GM18519 (cell line): ENCODE data around the gene SAMSN1.
"Not testable (repeated sequence)": the region's sequence is repeated elsewhere in the genome, so short reads cannot be mapped to it uniquely, and the experiment has no call there.

Experiments
- ATAC-seq: cut with Tn5 transposase; IDR thresholded peaks from one replicate; pipeline ENCODE4 v1.9.1; 2021; ENCODE audit warnings: mild to moderate bottlenecking, moderate library complexity; ENCODE audit not compliant: unreplicated experiment, low FRiP score

SAMSN1 gene

GRCh38 chr21:14533499-14534428, 12.4 kb downstream of the SAMSN1 start:
- ATAC-seq, result peak; percentile 83

- ATAC-seq, result no peak
Observed at GRCh38 chr21:14531757-14532316, 14.3 kb downstream of the SAMSN1 start.

- ATAC-seq, result no peak
Observed at GRCh38 chr21:14530592-14530991, 15.5 kb downstream of the SAMSN1 start.

GRCh38 chr21:14528815-14529214, 17.3 kb downstream of the SAMSN1 start:
- ATAC-seq, result no peak

GRCh38 chr21:14527696-14528652, 18.1 kb downstream of the SAMSN1 start:
- ATAC-seq, result no peak

GRCh38 chr21:14526836-14527695, 19.0 kb downstream of the SAMSN1 start:
- ATAC-seq, result no peak

GRCh38 chr21:14526199-14526598, 19.9 kb downstream of the SAMSN1 start:
- no peak for ATAC-seq

GRCh38 chr21:14523234-14523633, 22.9 kb downstream of the SAMSN1 start:
- ATAC-seq, result peak; percentile 82

- ATAC-seq, result no peak
Observed at GRCh38 chr21:14522736-14523135, 23.4 kb downstream of the SAMSN1 start.

- ATAC-seq, result no peak
Observed at GRCh38 chr21:14520535-14520934, 25.6 kb downstream of the SAMSN1 start.

GRCh38 chr21:14519000-14519399, 27.1 kb downstream of the SAMSN1 start:
- no peak for ATAC-seq

- no peak for ATAC-seq
Observed at GRCh38 chr21:14513804-14514203, 32.3 kb downstream of the SAMSN1 start.

- not testable (repeated sequence) for ATAC-seq
Observed at GRCh38 chr21:14506859-14507457, 39.2 kb downstream of the SAMSN1 start.

- no peak for ATAC-seq
Observed at GRCh38 chr21:14500873-14501272, 45.2 kb downstream of the SAMSN1 start.

GRCh38 chr21:14499316-14499715, 46.8 kb downstream of the SAMSN1 start:
- ATAC-seq, result no peak

- ATAC-seq, result no peak
Observed at GRCh38 chr21:14497825-14498224, 48.3 kb downstream of the SAMSN1 start.

GRCh38 chr21:14495075-14495474, 51.0 kb downstream of the SAMSN1 start:
- no peak for ATAC-seq

- not testable (repeated sequence) for ATAC-seq
Observed at GRCh38 chr21:14494181-14494580, 51.9 kb downstream of the SAMSN1 start.

GRCh38 chr21:14493731-14494130, 52.4 kb downstream of the SAMSN1 start:
- ATAC-seq, result no peak
